ENCODE measurements around the gene PGAP1. TPM values are rescaled to one million over a fixed set of nuclear protein-coding genes. Genes with fewer than 3 reads are reported as not detected.
A peak's percentile ranks its signal among the peaks of the same experiment; 100 is the strongest.

The PGAP1 gene
- total RNA-seq, 1 donor from 2014 or later, result 27.1 TPM

GRCh38 chr2:196961889-196962288 lies 35.4 kb upstream of the PGAP1 start:
- Mint-ChIP-seq H3K9me3 (peaks cover 26% of the 10 kb centered on the region), H3K4me3 (peak overlapping the region; percentile 65), H3K36me3 (ENCODE audit: low read depth) (peaks cover 11% of the 10 kb centered on the region), H3K4me1 (peaks cover 24% of the 10 kb centered on the region), H3K27ac (peak overlapping the region; percentile 83), H3K27me3 (no peaks in the 10 kb centered on the region)
- DNase-seq, result peak; percentile 70
- intact Hi-C loops (cut with micrococcal nuclease), result loop anchor here (1.0 kb wide), 4 partner anchors 8 to 163 kb away; partner anchors contain the start of gene GTF3C3

- H3K4me1 Mint-ChIP-seq, result peaks cover 27% of the 10 kb centered on the region
- H3K4me3 Mint-ChIP-seq, result no peak overlapping the region
- no peak overlapping the region for H3K27ac Mint-ChIP-seq
- peaks cover 11% of the 10 kb centered on the region for H3K36me3 Mint-ChIP-seq (ENCODE audit: low read depth)
- H3K27me3 Mint-ChIP-seq, result no peaks in the 10 kb centered on the region
- no peak for DNase-seq
- peaks cover 26% of the 10 kb centered on the region for H3K9me3 Mint-ChIP-seq
- intact Hi-C loops (cut with micrococcal nuclease), result no loop called here
These were observed 33.3 kb upstream of the PGAP1 start for GRCh38 chr2:196959734-196960338.

GRCh38 chr2:196959281-196959680 lies 32.8 kb upstream of the PGAP1 start:
- DNase-seq, result no peak
- H3K9me3 Mint-ChIP-seq, result peaks cover 26% of the 10 kb centered on the region
- no peak overlapping the region for H3K27ac Mint-ChIP-seq
- H3K27me3 Mint-ChIP-seq, result no peaks in the 10 kb centered on the region
- H3K4me3 Mint-ChIP-seq, result no peak overlapping the region
- intact Hi-C loops (cut with micrococcal nuclease), result no loop called here
- H3K4me1 Mint-ChIP-seq, result peaks cover 27% of the 10 kb centered on the region
- peaks cover 11% of the 10 kb centered on the region for H3K36me3 Mint-ChIP-seq (ENCODE audit: low read depth)

GRCh38 chr2:196957881-196958525 lies 31.5 kb upstream of the PGAP1 start:
- no peaks in the 10 kb centered on the region for H3K27me3 Mint-ChIP-seq
- H3K27ac Mint-ChIP-seq, result no peak overlapping the region
- intact Hi-C loops (cut with micrococcal nuclease), result no loop called here

GRCh38 chr2:196957442-196957841 lies 30.9 kb upstream of the PGAP1 start:
- Mint-ChIP-seq H3K9me3 (peaks cover 24% of the 10 kb centered on the region), H3K4me3 (no peak overlapping the region), H3K27me3 (no peaks in the 10 kb centered on the region), H3K4me1 (peaks cover 18% of the 10 kb centered on the region), H3K27ac (no peak overlapping the region), H3K36me3 (ENCODE audit: low read depth) (peaks cover 11% of the 10 kb centered on the region)
- no peak for DNase-seq
- intact Hi-C loops (cut with micrococcal nuclease), result no loop called here

More at GRCh38 chr2:196957881-196958525, 31.5 kb upstream of the PGAP1 start:
- Mint-ChIP-seq H3K4me1 (peaks cover 22% of the 10 kb centered on the region), H3K9me3 (peaks cover 26% of the 10 kb centered on the region), H3K36me3 (ENCODE audit: low read depth) (peaks cover 11% of the 10 kb centered on the region), H3K4me3 (no peak overlapping the region)
- DNase-seq, result no peak

- Mint-ChIP-seq H3K9me3 (peaks cover 14% of the 10 kb centered on the region), H3K4me1 (peaks cover 4% of the 10 kb centered on the region), H3K27ac (no peak overlapping the region), H3K27me3 (no peaks in the 10 kb centered on the region), H3K36me3 (ENCODE audit: low read depth) (peaks cover 11% of the 10 kb centered on the region), H3K4me3 (no peak overlapping the region)
- DNase-seq, result no peak
- intact Hi-C loops (cut with micrococcal nuclease), result no loop called here
These were observed 29.6 kb upstream of the PGAP1 start for GRCh38 chr2:196956069-196956468.

GRCh38 chr2:196955036-196955435 lies 28.5 kb upstream of the PGAP1 start:
- DNase-seq, result no peak

GRCh38 chr2:196954001-196954400 lies 27.5 kb upstream of the PGAP1 start:
- peaks cover 6% of the 10 kb centered on the region for H3K9me3 Mint-ChIP-seq

More at GRCh38 chr2:196955036-196955435, 28.5 kb upstream of the PGAP1 start:
- Mint-ChIP-seq H3K4me1 (peaks cover 4% of the 10 kb centered on the region), H3K27me3 (no peaks in the 10 kb centered on the region), H3K4me3 (no peak overlapping the region), H3K36me3 (ENCODE audit: low read depth) (peaks cover 9% of the 10 kb centered on the region), H3K27ac (no peak overlapping the region), H3K9me3 (peaks cover 14% of the 10 kb centered on the region)
- intact Hi-C loops (cut with micrococcal nuclease), result no loop called here

GRCh38 chr2:196952936-196953335 lies 26.4 kb upstream of the PGAP1 start:
- no peak for DNase-seq
- H3K9me3 Mint-ChIP-seq, result no peaks in the 10 kb centered on the region
- no peak overlapping the region for H3K4me3 Mint-ChIP-seq
- H3K27me3 Mint-ChIP-seq, result no peaks in the 10 kb centered on the region
- H3K36me3 Mint-ChIP-seq (ENCODE audit: low read depth), result no peaks in the 10 kb centered on the region
- H3K27ac Mint-ChIP-seq, result no peak overlapping the region
- peaks cover 6% of the 10 kb centered on the region for H3K4me1 Mint-ChIP-seq
- intact Hi-C loops (cut with micrococcal nuclease), result no loop called here

More at GRCh38 chr2:196954001-196954400, 27.5 kb upstream of the PGAP1 start:
- intact Hi-C loops (cut with micrococcal nuclease), result no loop called here
- peaks cover 6% of the 10 kb centered on the region for H3K4me1 Mint-ChIP-seq
- no peak for DNase-seq
- H3K36me3 Mint-ChIP-seq (ENCODE audit: low read depth), result peaks cover 4% of the 10 kb centered on the region
- H3K4me3 Mint-ChIP-seq, result no peak overlapping the region
- no peaks in the 10 kb centered on the region for H3K27me3 Mint-ChIP-seq
- H3K27ac Mint-ChIP-seq, result no peak overlapping the region

GRCh38 chr2:196951973-196952372 lies 25.5 kb upstream of the PGAP1 start:
- no peak for DNase-seq
- intact Hi-C loops (cut with micrococcal nuclease), result no loop called here
- no peaks in the 10 kb centered on the region for H3K36me3 Mint-ChIP-seq (ENCODE audit: low read depth)
- H3K4me1 Mint-ChIP-seq, result peaks cover 6% of the 10 kb centered on the region
- H3K27me3 Mint-ChIP-seq, result no peaks in the 10 kb centered on the region
- H3K4me3 Mint-ChIP-seq, result no peak overlapping the region
- H3K27ac Mint-ChIP-seq, result no peak overlapping the region
- H3K9me3 Mint-ChIP-seq, result no peaks in the 10 kb centered on the region

- Mint-ChIP-seq H3K9me3 (no peaks in the 10 kb centered on the region), H3K4me1 (peaks cover 6% of the 10 kb centered on the region), H3K27ac (no peak overlapping the region), H3K36me3 (ENCODE audit: low read depth) (no peaks in the 10 kb centered on the region), H3K27me3 (no peaks in the 10 kb centered on the region), H3K4me3 (no peak overlapping the region)
- intact Hi-C loops (cut with micrococcal nuclease), result no loop called here
- no peak for DNase-seq
These were observed 22.6 kb upstream of the PGAP1 start for GRCh38 chr2:196949116-196949515.

- no peak for DNase-seq
- H3K27ac Mint-ChIP-seq, result peak overlapping the region; percentile 34
- intact Hi-C loops (cut with micrococcal nuclease), result no loop called here
- peaks cover 12% of the 10 kb centered on the region for H3K4me1 Mint-ChIP-seq
- no peaks in the 10 kb centered on the region for H3K27me3 Mint-ChIP-seq
- no peak overlapping the region for H3K4me3 Mint-ChIP-seq
- H3K9me3 Mint-ChIP-seq, result peaks cover 4% of the 10 kb centered on the region
- no peaks in the 10 kb centered on the region for H3K36me3 Mint-ChIP-seq (ENCODE audit: low read depth)
These were observed 18.1 kb upstream of the PGAP1 start for GRCh38 chr2:196944570-196944969.

- intact Hi-C loops (cut with micrococcal nuclease), result no loop called here
- Mint-ChIP-seq H3K36me3 (ENCODE audit: low read depth) (no peaks in the 10 kb centered on the region), H3K4me3 (no peak overlapping the region), H3K27ac (no peak overlapping the region), H3K27me3 (no peaks in the 10 kb centered on the region), H3K4me1 (peaks cover 16% of the 10 kb centered on the region), H3K9me3 (peaks cover 4% of the 10 kb centered on the region)
- DNase-seq, result no peak
These were observed 15.0 kb upstream of the PGAP1 start for GRCh38 chr2:196941398-196942078.

- Mint-ChIP-seq H3K9me3 (peaks cover 4% of the 10 kb centered on the region), H3K36me3 (ENCODE audit: low read depth) (no peaks in the 10 kb centered on the region), H3K27ac (no peak overlapping the region), H3K4me1 (peaks cover 13% of the 10 kb centered on the region), H3K27me3 (no peaks in the 10 kb centered on the region), H3K4me3 (no peak overlapping the region)
- DNase-seq, result no peak
- intact Hi-C loops (cut with micrococcal nuclease), result no loop called here
These were observed 12.9 kb upstream of the PGAP1 start for GRCh38 chr2:196939371-196939770.
